Measurements from ENCODE around the gene DIAPH1.

DNA sequence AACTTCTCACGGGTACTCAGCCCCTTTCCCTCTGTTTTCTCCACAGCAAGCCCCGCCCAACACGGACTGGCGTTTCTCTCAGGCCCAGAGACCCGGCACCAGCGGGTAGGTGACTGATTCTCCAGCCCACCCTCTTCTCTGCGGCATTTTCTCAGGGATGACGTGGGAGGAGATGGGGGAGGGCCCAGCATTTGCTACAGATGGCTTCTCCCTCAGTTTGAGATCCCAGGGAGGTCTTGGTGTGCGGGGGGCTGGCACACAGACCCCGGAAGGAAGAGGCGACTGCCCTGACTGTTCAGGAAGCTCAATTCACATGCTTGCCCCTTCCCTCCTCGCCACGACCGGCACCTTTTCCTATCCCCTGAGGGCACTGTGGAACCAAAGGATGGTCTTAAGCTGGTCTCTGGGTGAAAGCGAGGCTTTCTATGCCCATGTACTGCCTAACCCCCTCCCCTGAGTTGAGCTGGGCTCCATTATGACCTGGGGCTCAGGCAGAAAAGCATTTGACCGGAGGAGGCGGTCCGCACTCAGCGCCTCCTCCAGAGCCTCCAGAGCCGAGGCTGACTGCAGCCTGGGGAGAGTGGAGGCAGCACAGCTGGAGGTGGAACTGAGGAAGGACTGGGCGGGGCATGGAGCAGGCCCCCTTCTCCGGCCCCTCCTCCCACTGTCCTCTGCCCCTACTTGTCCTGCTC lies 123.9 kb downstream of the DIAPH1 start:
- TF ChIP-seq POLR2A (IDR thresholded peaks at IDR 0.05; ENCODE audit: low read length), result no peak
- TF ChIP-seq GATA1 (IDR thresholded peaks at IDR 0.05; ENCODE audit: low read depth, low read length), result no peak

All from erythroblast (primary cell).